Measurements from ENCODE around the gene SP8. TPM values are rescaled to one million over a fixed set of nuclear protein-coding genes. Genes with fewer than 3 reads are reported as not detected.

Gene SP8
- total RNA-seq, 1 experiment from 2014 or later: not detected

DNA sequence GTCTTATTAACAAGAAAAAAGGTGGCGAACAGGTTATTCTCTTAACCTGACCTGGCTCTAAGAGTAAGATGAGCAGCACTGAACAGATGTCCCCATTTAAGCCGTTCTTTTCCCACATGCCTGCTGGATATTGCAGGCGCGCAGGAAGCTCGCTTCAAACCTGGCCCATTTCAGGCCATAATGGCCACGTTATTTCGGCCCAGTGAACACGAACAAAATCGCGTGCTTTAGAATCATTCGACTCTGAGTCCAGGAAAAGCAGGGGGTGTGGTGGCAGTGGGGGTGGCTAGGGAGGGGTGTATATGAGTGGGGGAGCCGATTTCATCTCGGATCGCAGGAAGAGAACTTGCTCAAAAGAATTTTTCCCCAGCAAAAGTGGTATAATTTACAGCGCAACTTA lies 6.6 kb upstream of the SP8 start:
- no peak for DNase-seq (ENCODE audit: low read depth, low spot score)
- intact Hi-C loops (cut with micrococcal nuclease; ENCODE audit: unreplicated experiment) (loop anchor here (10.0 kb wide), 1 partner anchor 632 kb away; the partner anchor contains the start of gene SP4), in situ Hi-C loops (cut with HindIII; ENCODE audit: low pct_unique_long_range_greater_than_20kb, low sequenced_read_pairs) (no loop called here)
- BruUV-seq (replicated peaks): no TSS peak
- H3K4me1 ChIP-seq (ENCODE audit: control insufficient read depth, insufficient read depth, low read length): no peaks in the 10 kb centered on the region; the same call in 1 of the 2 replicates
- no peak for ATAC-seq
- H3K4me3 ChIP-seq (ENCODE audit: low read depth in 2 of 2, low read length in 2 of 2): no peak overlapping the region
- H3K9me3 ChIP-seq (ENCODE audit: control insufficient read depth, insufficient read depth, low read depth, low read length): no peaks in the 10 kb centered on the region
- peaks cover 58% of the 10 kb centered on the region for H3K27me3 ChIP-seq (ENCODE audit: control insufficient read depth, insufficient read depth, low read length)
- ChIA-PET CTCF (interaction anchor here (0.7 kb wide), 2 partner anchors 27 to 159 kb away, joined by 5 to 6 read pairs; no protein-coding TSS in a partner anchor), POLR2A (no interaction called here)
- TF ChIP-seq POLR2AphosphoS5 (IDR thresholded peaks at IDR 0.05; ENCODE audit: low read depth, low read length): no peak
- TF ChIP-seq SIN3A (IDR thresholded peaks at IDR 0.05; ENCODE audit: borderline replicate concordance, insufficient read depth, low read depth, low read length): no peak
- TF ChIP-seq TCF7L2 (IDR thresholded peaks at IDR 0.05; ENCODE audit: low read depth, low read length): no peak
- TF ChIP-seq, protein P1, sequence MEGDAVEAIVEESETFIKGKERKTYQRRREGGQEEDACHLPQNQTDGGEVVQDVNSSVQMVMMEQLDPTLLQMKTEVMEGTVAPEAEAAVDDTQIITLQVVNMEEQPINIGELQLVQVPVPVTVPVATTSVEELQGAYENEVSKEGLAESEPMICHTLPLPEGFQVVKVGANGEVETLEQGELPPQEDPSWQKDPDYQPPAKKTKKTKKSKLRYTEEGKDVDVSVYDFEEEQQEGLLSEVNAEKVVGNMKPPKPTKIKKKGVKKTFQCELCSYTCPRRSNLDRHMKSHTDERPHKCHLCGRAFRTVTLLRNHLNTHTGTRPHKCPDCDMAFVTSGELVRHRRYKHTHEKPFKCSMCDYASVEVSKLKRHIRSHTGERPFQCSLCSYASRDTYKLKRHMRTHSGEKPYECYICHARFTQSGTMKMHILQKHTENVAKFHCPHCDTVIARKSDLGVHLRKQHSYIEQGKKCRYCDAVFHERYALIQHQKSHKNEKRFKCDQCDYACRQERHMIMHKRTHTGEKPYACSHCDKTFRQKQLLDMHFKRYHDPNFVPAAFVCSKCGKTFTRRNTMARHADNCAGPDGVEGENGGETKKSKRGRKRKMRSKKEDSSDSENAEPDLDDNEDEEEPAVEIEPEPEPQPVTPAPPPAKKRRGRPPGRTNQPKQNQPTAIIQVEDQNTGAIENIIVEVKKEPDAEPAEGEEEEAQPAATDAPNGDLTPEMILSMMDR (IDR thresholded peaks at IDR 0.05): no peak
- no peak for TF ChIP-seq REST (IDR thresholded peaks at IDR 0.05; ENCODE audit: insufficient read depth in 1 of 2, low read depth in 2 of 2, low read length in 1 of 2)
- H3K36me3 ChIP-seq (ENCODE audit: control insufficient read depth, insufficient read depth, low read length): no peaks in the 10 kb centered on the region
- no peak overlapping the region for H3K27ac ChIP-seq (ENCODE audit: low read length)

DNA sequence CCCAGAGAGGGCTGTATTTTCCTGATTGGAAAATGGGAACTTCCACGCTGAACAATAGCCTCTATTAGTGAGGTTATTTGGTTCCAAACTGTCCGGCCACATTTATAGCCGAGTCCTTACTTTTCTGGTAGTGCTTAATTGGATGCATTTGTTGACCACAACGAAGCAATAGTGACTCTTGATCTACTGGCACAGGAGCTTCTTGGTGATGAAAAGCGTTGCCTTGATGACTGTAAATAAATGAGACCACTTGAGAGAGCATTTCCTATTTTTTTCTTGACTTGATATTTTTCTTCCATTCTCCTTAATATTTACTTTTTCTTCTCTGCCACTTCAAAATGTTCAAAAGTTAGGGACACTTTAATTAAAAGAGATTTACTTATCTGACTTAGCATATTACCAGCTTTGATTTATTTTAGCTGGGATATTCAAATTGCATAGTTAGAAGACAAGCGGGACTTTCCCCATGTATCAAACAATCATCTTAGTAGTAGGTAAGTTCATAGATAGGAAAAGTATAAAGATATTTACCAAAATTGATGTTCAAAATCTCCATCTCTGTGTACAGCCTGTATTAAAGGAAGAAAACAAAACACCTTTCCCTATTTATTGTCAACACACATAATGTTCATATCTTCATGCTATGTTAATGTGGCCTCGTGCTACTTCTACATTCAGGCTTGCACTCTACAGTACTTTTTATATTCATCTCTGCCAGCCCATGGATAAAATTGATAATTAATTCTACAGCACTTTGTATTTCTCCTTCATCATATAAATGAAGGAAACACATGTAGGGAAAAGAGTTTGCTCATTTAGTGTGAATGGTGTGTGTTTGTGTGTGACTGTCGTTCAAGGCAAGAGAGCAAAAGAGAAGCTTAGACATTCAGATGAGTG lies 5.1 kb upstream of the SP8 start:
- ChIA-PET CTCF (interaction anchor here (0.6 kb wide), 1 partner anchor 712 kb away, joined by 4 read pairs; no protein-coding TSS in a partner anchor), POLR2A (no interaction called here)
- DNase-seq (ENCODE audit: low read depth, low spot score) (no peak), ATAC-seq (no peak)
- Histone ChIP-seq H3K27ac (ENCODE audit: low read length) (no peak overlapping the region), H3K27me3 (ENCODE audit: control insufficient read depth, insufficient read depth, low read length) (peaks cover 66% of the 10 kb centered on the region), H3K4me3 (ENCODE audit: low read depth in 2 of 2, low read length in 2 of 2) (peak overlapping the region in 1 of 2 experiments; percentile 40; a peak in 2 of 4 replicates), H3K4me1 (ENCODE audit: control insufficient read depth, insufficient read depth, low read length) (no peaks in the 10 kb centered on the region), H3K36me3 (ENCODE audit: control insufficient read depth, insufficient read depth, low read length) (no peaks in the 10 kb centered on the region), H3K9me3 (ENCODE audit: control insufficient read depth, insufficient read depth, low read depth, low read length) (no peaks in the 10 kb centered on the region)
- BruUV-seq (replicated peaks): no TSS peak
- in situ Hi-C loops (cut with HindIII; ENCODE audit: low pct_unique_long_range_greater_than_20kb, low sequenced_read_pairs): no loop called here
- no peak for TF ChIP-seq REST (IDR thresholded peaks at IDR 0.05; ENCODE audit: insufficient read depth in 1 of 2, low read depth in 2 of 2, low read length in 1 of 2)
- TF ChIP-seq, protein P1 (IDR thresholded peaks at IDR 0.05): no peak
- no peak for TF ChIP-seq POLR2AphosphoS5 (IDR thresholded peaks at IDR 0.05; ENCODE audit: low read depth, low read length)
- no peak for TF ChIP-seq SIN3A (IDR thresholded peaks at IDR 0.05; ENCODE audit: borderline replicate concordance, insufficient read depth, low read depth, low read length)
- TF ChIP-seq TCF7L2 (IDR thresholded peaks at IDR 0.05; ENCODE audit: low read depth, low read length): no peak
- intact Hi-C loops (cut with micrococcal nuclease; ENCODE audit: unreplicated experiment): loop anchor here (10.0 kb wide), 1 partner anchor 633 kb away; the partner anchor contains the start of gene SP4
